Measurements from ENCODE around the gene FKRP. TPM values are rescaled to one million over a fixed set of nuclear protein-coding genes. Genes with fewer than 3 reads are reported as not detected.
"Not testable (repeated sequence)": the region's sequence is repeated elsewhere in the genome, so short reads cannot be mapped to it uniquely, and the experiment has no call there.

Gene FKRP
- 21.2 TPM for polyA plus RNA-seq (2013, experiment 1 of 2)
- polyA plus RNA-seq (2013, experiment 2 of 2) = 16.9 TPM

GRCh38 chr19:46745521-46746280 lies at the start of gene FKRP:
Gene FKRP, plus strand, starts transcription at chr19:46746057. Its CDS starts 9,394 bp downstream, at chr19:46755451.
- Histone ChIP-seq H3K4me3 (ENCODE audit: extremely low read depth, insufficient read depth, low read length, poor library complexity, severe bottlenecking) (peak within 1 kb of the TSS; percentile 88), H3K4me1 (ENCODE audit: control insufficient read depth, insufficient read depth, low read length, poor library complexity, severe bottlenecking) (peaks cover 14% of the 10 kb centered on the region), H3K27ac (ENCODE audit: low read depth, low read length, severe bottlenecking) (peak within 1 kb of the TSS; percentile 69), H3K36me3 (ENCODE audit: control insufficient read depth, insufficient read depth, low read length) (peaks cover 50% of the 10 kb centered on the region), H3K9me3 (ENCODE audit: control insufficient read depth, low read length) (no peaks in the 10 kb centered on the region)
- WGBS, 2 experiments (ENCODE audit: insufficient coverage in 2 of 2) = 0 to 1% methylated on average over 40 to 49 of the region's 68 CpGs

GRCh38 chr19:46696866-46697203 lies 49.0 kb upstream of the FKRP start:
- 69 to 78% methylated on average over 5 to 9 of the region's 9 CpGs for WGBS, 2 experiments (ENCODE audit: insufficient coverage in 2 of 2)
- Histone ChIP-seq H3K4me1 (ENCODE audit: control insufficient read depth, insufficient read depth, low read length, poor library complexity, severe bottlenecking) (peaks cover 10% of the 10 kb centered on the region), H3K9me3 (ENCODE audit: control insufficient read depth, low read length) (no peaks in the 10 kb centered on the region), H3K36me3 (ENCODE audit: control insufficient read depth, insufficient read depth, low read length) (peaks cover 85% of the 10 kb centered on the region), H3K4me3 (ENCODE audit: extremely low read depth, insufficient read depth, low read length, poor library complexity, severe bottlenecking) (no peak overlapping the region), H3K27ac (ENCODE audit: low read depth, low read length, severe bottlenecking) (no peak overlapping the region)

- H3K4me1 ChIP-seq (ENCODE audit: control insufficient read depth, insufficient read depth, low read length, poor library complexity, severe bottlenecking) = peaks cover 10% of the 10 kb centered on the region
- peaks cover 85% of the 10 kb centered on the region for H3K36me3 ChIP-seq (ENCODE audit: control insufficient read depth, insufficient read depth, low read length)
- no peaks in the 10 kb centered on the region for H3K9me3 ChIP-seq (ENCODE audit: control insufficient read depth, low read length)
- peak overlapping the region; percentile 59 for H3K27ac ChIP-seq (ENCODE audit: low read depth, low read length, severe bottlenecking)
- peak overlapping the region; percentile 8 for H3K4me3 ChIP-seq (ENCODE audit: extremely low read depth, insufficient read depth, low read length, poor library complexity, severe bottlenecking)
- 11 to 13% methylated on average over 21 to 27 of the region's 39 CpGs for WGBS, 2 experiments (ENCODE audit: insufficient coverage in 2 of 2)
Observed at GRCh38 chr19:46697204-46697960, 48.5 kb upstream of the FKRP start.

GRCh38 chr19:46698395-46699321 lies 47.2 kb upstream of the FKRP start:
- Histone ChIP-seq H3K9me3 (ENCODE audit: control insufficient read depth, low read length) (no peaks in the 10 kb centered on the region), H3K27ac (ENCODE audit: low read depth, low read length, severe bottlenecking) (peak overlapping the region; percentile 23), H3K4me3 (ENCODE audit: extremely low read depth, insufficient read depth, low read length, poor library complexity, severe bottlenecking) (no peak overlapping the region), H3K4me1 (ENCODE audit: control insufficient read depth, insufficient read depth, low read length, poor library complexity, severe bottlenecking) (peaks cover 10% of the 10 kb centered on the region), H3K36me3 (ENCODE audit: control insufficient read depth, insufficient read depth, low read length) (peaks cover 84% of the 10 kb centered on the region)
- 98% methylated on average over 8 to 10 of the region's 11 CpGs for WGBS, 2 experiments (ENCODE audit: insufficient coverage in 2 of 2)

- no peaks in the 10 kb centered on the region for H3K9me3 ChIP-seq (ENCODE audit: control insufficient read depth, low read length)
- peaks cover 79% of the 10 kb centered on the region for H3K36me3 ChIP-seq (ENCODE audit: control insufficient read depth, insufficient read depth, low read length)
- peaks cover 10% of the 10 kb centered on the region for H3K4me1 ChIP-seq (ENCODE audit: control insufficient read depth, insufficient read depth, low read length, poor library complexity, severe bottlenecking)
- H3K4me3 ChIP-seq (ENCODE audit: extremely low read depth, insufficient read depth, low read length, poor library complexity, severe bottlenecking) = no peak overlapping the region
- WGBS, 2 experiments (ENCODE audit: insufficient coverage in 2 of 2) = 94 to 97% methylated on average over 8 to 13 of the region's 13 CpGs
- no peak overlapping the region for H3K27ac ChIP-seq (ENCODE audit: low read depth, low read length, severe bottlenecking)
Observed at GRCh38 chr19:46700704-46701103, 45.2 kb upstream of the FKRP start.

- no peaks in the 10 kb centered on the region for H3K9me3 ChIP-seq (ENCODE audit: control insufficient read depth, low read length)
- WGBS, 2 experiments (ENCODE audit: insufficient coverage in 2 of 2) = 39 to 50% methylated on average over 13 to 15 of the region's 21 CpGs
- no peaks in the 10 kb centered on the region for H3K4me1 ChIP-seq (ENCODE audit: control insufficient read depth, insufficient read depth, low read length, poor library complexity, severe bottlenecking)
- H3K4me3 ChIP-seq (ENCODE audit: extremely low read depth, insufficient read depth, low read length, poor library complexity, severe bottlenecking) = no peak overlapping the region
- H3K27ac ChIP-seq (ENCODE audit: low read depth, low read length, severe bottlenecking) = no peak overlapping the region
- peaks cover 83% of the 10 kb centered on the region for H3K36me3 ChIP-seq (ENCODE audit: control insufficient read depth, insufficient read depth, low read length)
Observed at GRCh38 chr19:46704379-46705076, 41.3 kb upstream of the FKRP start.

- 86 to 95% methylated on average over 7 to 20 of the region's 25 CpGs for WGBS, 2 experiments (ENCODE audit: insufficient coverage in 2 of 2)
- no peak overlapping the region for H3K4me3 ChIP-seq (ENCODE audit: extremely low read depth, insufficient read depth, low read length, poor library complexity, severe bottlenecking)
- no peaks in the 10 kb centered on the region for H3K9me3 ChIP-seq (ENCODE audit: control insufficient read depth, low read length)
- H3K27ac ChIP-seq (ENCODE audit: low read depth, low read length, severe bottlenecking) = no peak overlapping the region
- peaks cover 58% of the 10 kb centered on the region for H3K36me3 ChIP-seq (ENCODE audit: control insufficient read depth, insufficient read depth, low read length)
- H3K4me1 ChIP-seq (ENCODE audit: control insufficient read depth, insufficient read depth, low read length, poor library complexity, severe bottlenecking) = peaks cover 11% of the 10 kb centered on the region
Observed at GRCh38 chr19:46710687-46711086, 35.2 kb upstream of the FKRP start.

- not testable (repeated sequence) for H3K9me3 ChIP-seq (ENCODE audit: control insufficient read depth, low read length); H3K4me3 ChIP-seq (ENCODE audit: extremely low read depth, insufficient read depth, low read length, poor library complexity, severe bottlenecking); H3K27ac ChIP-seq (ENCODE audit: low read depth, low read length, severe bottlenecking)
- peaks cover 11% of the 10 kb centered on the region for H3K4me1 ChIP-seq (ENCODE audit: control insufficient read depth, insufficient read depth, low read length, poor library complexity, severe bottlenecking)
- H3K36me3 ChIP-seq (ENCODE audit: control insufficient read depth, insufficient read depth, low read length) = peaks cover 42% of the 10 kb centered on the region
- 80 to 100% methylated on average over 1 to 3 of the region's 6 CpGs for WGBS, 2 experiments (ENCODE audit: insufficient coverage in 2 of 2)
Observed at GRCh38 chr19:46712768-46713338, 33.0 kb upstream of the FKRP start.

- H3K4me1 ChIP-seq (ENCODE audit: control insufficient read depth, insufficient read depth, low read length, poor library complexity, severe bottlenecking) = peaks cover 11% of the 10 kb centered on the region
- peak overlapping the region; percentile 90 for H3K4me3 ChIP-seq (ENCODE audit: extremely low read depth, insufficient read depth, low read length, poor library complexity, severe bottlenecking)
- H3K27ac ChIP-seq (ENCODE audit: low read depth, low read length, severe bottlenecking) = peak overlapping the region; percentile 67
- H3K36me3 ChIP-seq (ENCODE audit: control insufficient read depth, insufficient read depth, low read length) = peaks cover 35% of the 10 kb centered on the region
- H3K9me3 ChIP-seq (ENCODE audit: control insufficient read depth, low read length) = no peaks in the 10 kb centered on the region
- WGBS, 2 experiments (ENCODE audit: insufficient coverage in 2 of 2) = 2 to 5% methylated on average over 6 to 12 of the region's 39 CpGs
Observed at GRCh38 chr19:46713781-46714443, 31.9 kb upstream of the FKRP start.
